ENCODE results near the gene AOC2. TPM values are rescaled to one million over a fixed set of nuclear protein-coding genes. Genes with fewer than 3 reads are reported as not detected.
"Not testable (repeated sequence)": the region's sequence is repeated elsewhere in the genome, so short reads cannot be mapped to it uniquely, and the experiment has no call there.

The AOC2 gene
- total RNA-seq, 4 donors from 2014 or later, result 0.55 to 6.0 (median 1.1) TPM

DNA sequence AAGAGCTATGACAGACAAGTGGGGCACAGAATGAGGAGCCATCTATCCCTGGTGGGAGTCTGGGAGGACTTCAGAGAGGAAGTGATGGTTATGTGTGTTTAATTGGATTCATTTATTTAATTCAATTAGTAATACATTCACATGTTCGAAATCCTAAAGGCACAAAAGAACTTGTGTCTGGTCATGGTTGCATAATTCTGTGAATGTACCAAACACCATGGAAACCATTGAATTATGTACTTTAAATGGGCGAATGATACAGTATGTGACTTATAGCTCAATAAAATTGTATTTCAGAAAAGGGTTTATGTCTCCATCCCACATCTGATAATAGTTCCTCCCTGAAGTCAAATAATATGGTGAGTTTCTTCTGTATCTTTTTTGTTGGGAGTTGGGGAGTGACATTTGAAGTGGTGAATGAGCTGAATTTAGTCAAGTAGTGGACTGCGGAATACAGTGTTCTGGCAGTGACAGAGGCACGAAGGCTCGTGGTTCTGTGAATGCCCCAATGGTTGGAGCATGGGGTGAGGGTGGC is 36.5 kb downstream of the AOC2 start:
- no peak for DNase-seq
- Histone ChIP-seq H3K4me1 (no peaks in the 10 kb centered on the region), H3K9me3 (no peaks in the 10 kb centered on the region), H3K27me3 (peaks cover 31% of the 10 kb centered on the region), H3K4me3 (no peak overlapping the region), H3K36me3 (no peaks in the 10 kb centered on the region), H3K27ac (no peak overlapping the region)
- in situ Hi-C loops (cut with MboI; ENCODE audit: low pct_ligation_motif_present in 1 of 4, low pct_unique_long_range_greater_than_20kb in 1 of 4, low sequenced_read_pairs in 3 of 4) (no loop called here), intact Hi-C loops (cut with DNase I; ENCODE audit: low total_unique reads) (no loop called here)
- WGBS, 2 donors (ENCODE audit: low coverage in 1 of 2), result 73 to 82% methylated on average over 5 of the region's 5 CpGs
- no peak for TF ChIP-seq EP300 (IDR thresholded peaks at IDR 0.05; ENCODE audit: low read depth)
- TF ChIP-seq, protein P1, sequence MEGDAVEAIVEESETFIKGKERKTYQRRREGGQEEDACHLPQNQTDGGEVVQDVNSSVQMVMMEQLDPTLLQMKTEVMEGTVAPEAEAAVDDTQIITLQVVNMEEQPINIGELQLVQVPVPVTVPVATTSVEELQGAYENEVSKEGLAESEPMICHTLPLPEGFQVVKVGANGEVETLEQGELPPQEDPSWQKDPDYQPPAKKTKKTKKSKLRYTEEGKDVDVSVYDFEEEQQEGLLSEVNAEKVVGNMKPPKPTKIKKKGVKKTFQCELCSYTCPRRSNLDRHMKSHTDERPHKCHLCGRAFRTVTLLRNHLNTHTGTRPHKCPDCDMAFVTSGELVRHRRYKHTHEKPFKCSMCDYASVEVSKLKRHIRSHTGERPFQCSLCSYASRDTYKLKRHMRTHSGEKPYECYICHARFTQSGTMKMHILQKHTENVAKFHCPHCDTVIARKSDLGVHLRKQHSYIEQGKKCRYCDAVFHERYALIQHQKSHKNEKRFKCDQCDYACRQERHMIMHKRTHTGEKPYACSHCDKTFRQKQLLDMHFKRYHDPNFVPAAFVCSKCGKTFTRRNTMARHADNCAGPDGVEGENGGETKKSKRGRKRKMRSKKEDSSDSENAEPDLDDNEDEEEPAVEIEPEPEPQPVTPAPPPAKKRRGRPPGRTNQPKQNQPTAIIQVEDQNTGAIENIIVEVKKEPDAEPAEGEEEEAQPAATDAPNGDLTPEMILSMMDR (IDR thresholded peaks at IDR 0.05), result no peak
- no peak for TF ChIP-seq POLR2AphosphoS5 (IDR thresholded peaks at IDR 0.05)
- no peak for TF ChIP-seq POLR2A (IDR thresholded peaks at IDR 0.05)

DNA sequence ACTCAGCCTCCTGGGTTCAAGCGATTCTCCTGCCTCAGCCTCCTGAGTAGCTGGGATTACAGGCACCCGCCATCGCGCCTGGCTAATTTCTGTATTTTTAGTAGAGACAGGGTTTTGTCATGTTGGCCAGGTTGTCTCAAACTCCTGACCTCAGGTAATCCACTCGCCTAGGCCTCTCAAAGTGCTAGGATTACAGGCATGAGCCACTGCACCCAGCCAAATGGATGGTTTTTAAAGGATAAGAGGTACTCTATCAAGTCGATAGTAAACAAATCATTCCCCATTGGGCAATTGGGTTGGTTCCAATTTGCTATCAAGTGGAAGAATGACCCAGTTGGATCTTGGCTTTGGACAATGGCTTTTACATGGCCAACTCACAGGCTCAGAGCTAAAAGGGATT is 37.3 kb downstream of the AOC2 start:
- H3K4me1 ChIP-seq; intact Hi-C loops (cut with DNase I; ENCODE audit: low total_unique reads); H3K4me3 ChIP-seq; H3K36me3 ChIP-seq; in situ Hi-C loops (cut with MboI; ENCODE audit: low pct_ligation_motif_present in 1 of 4, low pct_unique_long_range_greater_than_20kb in 1 of 4, low sequenced_read_pairs in 3 of 4); DNase-seq; H3K27ac ChIP-seq; H3K9me3 ChIP-seq: not testable (repeated sequence)
- peaks cover 30% of the 10 kb centered on the region for H3K27me3 ChIP-seq
- WGBS, 2 donors (ENCODE audit: low coverage in 1 of 2), result 90 to 92% methylated on average over 2 to 6 of the region's 6 CpGs

DNA sequence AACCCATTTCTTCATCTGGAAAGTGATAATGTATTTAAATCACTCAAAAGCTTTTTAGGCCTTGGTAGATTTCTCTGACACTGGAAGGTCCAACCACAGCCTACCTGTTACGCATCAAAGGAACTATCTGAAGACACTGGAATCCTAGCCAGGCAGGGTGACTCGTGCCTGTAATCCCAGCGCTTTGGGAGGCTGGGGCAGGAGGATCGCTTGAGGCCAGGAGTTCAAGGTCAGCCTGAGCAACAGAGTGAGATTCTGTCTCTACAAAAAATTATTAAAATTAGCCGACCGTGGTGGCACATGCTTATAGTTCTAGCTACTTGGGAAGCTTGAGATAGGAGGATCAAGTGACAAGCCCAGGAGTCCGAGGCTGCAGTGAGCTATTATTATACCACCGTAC is 37.8 kb downstream of the AOC2 start:
- no peak for DNase-seq
- in situ Hi-C loops (cut with MboI; ENCODE audit: low pct_ligation_motif_present in 1 of 4, low pct_unique_long_range_greater_than_20kb in 1 of 4, low sequenced_read_pairs in 3 of 4), result no loop called here
- Histone ChIP-seq H3K4me1 (no peaks in the 10 kb centered on the region), H3K27me3 (peaks cover 25% of the 10 kb centered on the region), H3K4me3 (no peak overlapping the region), H3K36me3 (no peaks in the 10 kb centered on the region), H3K27ac (no peak overlapping the region), H3K9me3 (no peaks in the 10 kb centered on the region)
- 82 to 93% methylated on average over 4 to 8 of the region's 8 CpGs for WGBS, 2 donors (ENCODE audit: low coverage in 1 of 2)
- intact Hi-C loops (cut with DNase I; ENCODE audit: low total_unique reads), result no loop called here
- TF ChIP-seq POLR2AphosphoS5 (IDR thresholded peaks at IDR 0.05) (no peak), EP300 (IDR thresholded peaks at IDR 0.05; ENCODE audit: low read depth) (no peak), POLR2A (IDR thresholded peaks at IDR 0.05) (no peak)
- TF ChIP-seq, protein P1 (IDR thresholded peaks at IDR 0.05), result no peak

DNA sequence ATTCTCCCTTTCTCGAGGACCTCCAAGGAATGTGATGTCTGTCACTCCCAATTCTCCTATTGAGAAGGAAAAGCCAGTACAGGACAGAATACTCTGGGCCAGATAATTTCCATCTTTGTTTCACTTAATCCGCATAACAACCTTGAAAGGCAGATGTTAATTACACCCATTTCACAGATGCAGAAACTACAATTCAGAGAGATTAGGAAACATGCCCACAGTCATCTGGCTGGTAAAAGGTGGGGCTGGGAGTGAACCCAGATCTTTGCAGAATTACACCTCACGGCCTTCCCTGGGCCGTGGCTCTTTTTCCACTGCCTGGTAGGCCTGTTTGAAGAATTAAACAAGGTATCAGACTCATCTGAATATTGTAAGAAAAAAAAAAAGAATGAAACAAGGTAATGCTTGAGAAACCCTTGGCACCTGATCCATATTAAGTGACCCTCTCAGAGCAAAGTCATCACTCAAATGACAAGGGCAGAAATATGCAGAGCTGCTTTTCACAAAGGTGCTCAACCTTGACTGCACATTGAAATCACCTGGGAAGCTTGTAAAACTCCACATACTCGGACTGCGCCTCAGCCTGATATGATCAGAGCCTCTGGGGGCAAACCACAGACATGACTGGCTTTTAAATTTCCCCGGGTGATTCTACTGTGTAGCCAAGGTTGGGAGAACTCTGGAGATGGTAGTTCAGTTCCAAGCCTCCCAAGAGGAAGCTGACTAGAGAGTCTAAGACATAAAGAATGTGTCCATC is 39.6 kb downstream of the AOC2 start:
- Histone ChIP-seq H3K36me3 (no peaks in the 10 kb centered on the region), H3K4me1 (no peaks in the 10 kb centered on the region), H3K4me3 (no peak overlapping the region), H3K27ac (no peak overlapping the region), H3K27me3 (peaks cover 7% of the 10 kb centered on the region), H3K9me3 (no peaks in the 10 kb centered on the region)
- DNase-seq, result no peak
- WGBS, 2 donors (ENCODE audit: low coverage in 1 of 2), result 83 to 100% methylated on average over 1 to 7 of the region's 7 CpGs
- in situ Hi-C loops (cut with MboI; ENCODE audit: low pct_ligation_motif_present in 1 of 4, low pct_unique_long_range_greater_than_20kb in 1 of 4, low sequenced_read_pairs in 3 of 4), result no loop called here
- intact Hi-C loops (cut with DNase I; ENCODE audit: low total_unique reads), result no loop called here
- TF ChIP-seq POLR2AphosphoS5 (IDR thresholded peaks at IDR 0.05) (no peak), EP300 (IDR thresholded peaks at IDR 0.05; ENCODE audit: low read depth) (no peak), POLR2A (IDR thresholded peaks at IDR 0.05) (no peak)
- TF ChIP-seq, protein P1 (IDR thresholded peaks at IDR 0.05), result no peak

DNA sequence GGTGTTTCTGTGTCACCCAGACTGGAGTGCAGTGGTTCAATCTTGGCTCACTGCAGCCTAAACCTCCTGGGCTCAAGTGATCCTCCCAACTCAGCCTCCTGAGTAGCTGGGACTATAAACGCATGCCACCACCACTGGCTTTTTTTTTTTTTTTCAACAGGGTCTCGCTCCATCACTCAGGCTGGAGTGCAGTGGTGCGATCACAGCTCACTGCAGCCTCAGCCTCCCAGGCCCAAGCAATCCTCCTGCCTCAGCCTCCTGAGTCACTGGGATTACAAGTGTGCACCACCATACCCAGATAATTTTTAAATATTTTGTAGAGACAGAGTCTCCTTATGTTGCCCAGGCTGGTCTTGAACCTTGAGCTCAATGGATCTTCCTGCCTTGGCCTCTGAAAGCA is 41.4 kb downstream of the AOC2 start:
- in situ Hi-C loops (cut with MboI; ENCODE audit: low pct_ligation_motif_present in 1 of 4, low pct_unique_long_range_greater_than_20kb in 1 of 4, low sequenced_read_pairs in 3 of 4); H3K27me3 ChIP-seq; H3K27ac ChIP-seq; H3K36me3 ChIP-seq; H3K4me1 ChIP-seq; H3K4me3 ChIP-seq; intact Hi-C loops (cut with DNase I; ENCODE audit: low total_unique reads); DNase-seq; H3K9me3 ChIP-seq: not testable (repeated sequence)
- WGBS, 2 donors (ENCODE audit: low coverage in 1 of 2), result 90% methylated on average over 3 of the region's 3 CpGs; no CpG with 5 or more reads in 1 of the 2 donors
